SU-DHL-6 (cell line): ENCODE measurements around the gene FXR1.

ENCODE experiments used
- EZH2phosphoT487 ChIP-seq: fragments of 200-600 bp; sonication (generic), shearing (Covaris generic); conservative IDR thresholded peaks from 2 replicates; pipeline ENCODE4 v1.6.1; 2018; ENCODE audit warnings: mild to moderate bottlenecking, antibody characterized with exemption, low read length, moderate library complexity, mixed read lengths
- TF ChIP-seq, protein P1 (sequence below): fragments of 200-600 bp; sonication (generic); IDR thresholded peaks from one replicate; pipeline ENCODE4 v1.5.1; 2017; ENCODE audit warnings: antibody characterized with exemption, mild to moderate bottlenecking, low read length, moderate library complexity; ENCODE audit not compliant: insufficient read depth, poor library complexity, severe bottlenecking

GRCh38 chr3:180888992-180889560 is 23.4 kb upstream of the FXR1 start:
- TF ChIP-seq, protein P1, sequence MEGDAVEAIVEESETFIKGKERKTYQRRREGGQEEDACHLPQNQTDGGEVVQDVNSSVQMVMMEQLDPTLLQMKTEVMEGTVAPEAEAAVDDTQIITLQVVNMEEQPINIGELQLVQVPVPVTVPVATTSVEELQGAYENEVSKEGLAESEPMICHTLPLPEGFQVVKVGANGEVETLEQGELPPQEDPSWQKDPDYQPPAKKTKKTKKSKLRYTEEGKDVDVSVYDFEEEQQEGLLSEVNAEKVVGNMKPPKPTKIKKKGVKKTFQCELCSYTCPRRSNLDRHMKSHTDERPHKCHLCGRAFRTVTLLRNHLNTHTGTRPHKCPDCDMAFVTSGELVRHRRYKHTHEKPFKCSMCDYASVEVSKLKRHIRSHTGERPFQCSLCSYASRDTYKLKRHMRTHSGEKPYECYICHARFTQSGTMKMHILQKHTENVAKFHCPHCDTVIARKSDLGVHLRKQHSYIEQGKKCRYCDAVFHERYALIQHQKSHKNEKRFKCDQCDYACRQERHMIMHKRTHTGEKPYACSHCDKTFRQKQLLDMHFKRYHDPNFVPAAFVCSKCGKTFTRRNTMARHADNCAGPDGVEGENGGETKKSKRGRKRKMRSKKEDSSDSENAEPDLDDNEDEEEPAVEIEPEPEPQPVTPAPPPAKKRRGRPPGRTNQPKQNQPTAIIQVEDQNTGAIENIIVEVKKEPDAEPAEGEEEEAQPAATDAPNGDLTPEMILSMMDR = no peak
- TF ChIP-seq EZH2phosphoT487 = no peak
